GM19193 (cell line): ENCODE results near the gene DLG2.

Experiments used
- POLR2A ChIP-seq: IDR thresholded peaks from 4 replicates; pipeline ENCODE4 v1.6.1; 2011; ENCODE audit not compliant: insufficient read depth, insufficient read length; ENCODE audit errors: extremely low read depth

The DLG2 gene

DNA sequence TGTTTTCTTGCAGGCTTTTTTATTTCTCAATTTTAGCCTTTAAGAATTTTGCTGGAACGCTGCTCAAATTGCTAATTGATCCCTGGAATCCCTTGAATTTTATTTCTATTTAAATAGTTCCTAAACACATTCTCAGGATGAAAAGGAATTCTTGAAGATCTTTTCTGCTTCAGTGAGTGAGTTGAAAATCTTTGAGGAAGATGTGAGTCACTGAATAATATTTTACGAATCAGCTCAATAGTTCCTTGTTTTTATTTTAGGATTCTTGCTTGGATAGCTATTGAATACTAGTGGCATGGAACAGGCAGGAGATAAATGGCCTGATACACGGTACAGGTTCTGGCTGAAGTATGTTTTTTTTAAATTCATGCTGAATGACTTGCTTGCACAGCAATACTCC is 2146.3 kb downstream of the DLG2 start:
- TF ChIP-seq POLR2A, result no peak

- TF ChIP-seq POLR2A, result no peak
Measured at GRCh38 chr11:83480251-83480650, 2146.9 kb downstream of the DLG2 start.

DNA sequence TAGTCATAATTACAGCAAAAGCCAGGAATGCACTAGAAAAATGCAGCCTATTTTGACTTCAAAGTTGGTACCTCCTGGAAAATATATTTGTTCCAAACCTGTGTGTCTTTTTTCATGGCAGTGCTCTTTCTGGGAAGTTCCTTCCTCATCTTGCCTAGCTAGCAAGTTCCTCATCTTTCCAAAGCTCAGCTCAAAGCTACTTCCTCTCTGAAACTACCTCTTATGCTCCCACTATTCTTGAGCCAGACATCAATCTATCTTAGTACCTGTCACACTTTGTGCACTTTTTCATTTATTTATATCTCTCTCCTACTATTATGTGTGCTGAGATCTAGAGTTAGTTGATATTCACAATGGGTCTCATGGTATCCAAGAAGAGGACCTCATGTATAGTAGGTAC is 2149.4 kb downstream of the DLG2 start:
- no peak for TF ChIP-seq POLR2A

GRCh38 chr11:83475760-83476159 is 2151.4 kb downstream of the DLG2 start:
- TF ChIP-seq POLR2A, result no peak

DNA sequence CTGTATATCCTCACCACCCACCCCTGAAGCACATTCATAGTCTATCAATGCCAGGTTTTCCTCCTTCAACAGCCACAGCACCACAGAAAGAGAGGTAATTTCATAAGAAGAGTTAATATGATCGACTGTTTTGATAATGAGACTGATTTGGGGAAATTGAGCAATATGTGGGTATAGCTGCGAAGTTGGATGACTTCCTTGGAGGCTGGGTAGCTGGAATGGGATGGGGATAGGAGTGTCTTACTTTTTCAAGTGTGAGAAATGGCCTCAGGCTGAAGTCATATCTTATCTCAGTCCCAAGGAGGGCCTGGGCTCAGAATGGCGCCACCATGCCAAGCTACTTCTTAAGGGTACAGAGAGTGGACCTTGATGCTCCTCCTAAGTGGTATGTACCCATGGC is 2153.4 kb downstream of the DLG2 start:
- no peak for TF ChIP-seq POLR2A

DNA sequence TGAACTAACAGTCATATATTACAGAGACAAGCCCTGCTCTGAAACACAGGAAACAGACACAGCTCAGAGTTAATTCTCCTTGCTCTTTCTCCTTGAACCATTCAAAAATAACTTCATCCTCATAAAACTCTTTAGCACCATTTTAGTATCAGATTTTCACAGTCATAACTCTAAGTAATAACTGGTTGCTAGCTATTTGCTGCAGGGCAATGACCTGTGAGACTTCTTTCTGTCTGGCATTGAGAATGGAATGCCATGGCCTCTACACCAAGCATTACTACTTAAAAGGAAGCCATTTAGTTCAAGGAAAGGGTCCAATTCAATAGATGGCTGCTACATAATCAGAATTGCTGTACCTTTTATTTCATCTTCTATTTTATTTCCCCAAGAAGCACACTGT is 2154.3 kb downstream of the DLG2 start:
- TF ChIP-seq POLR2A, result no peak

DNA sequence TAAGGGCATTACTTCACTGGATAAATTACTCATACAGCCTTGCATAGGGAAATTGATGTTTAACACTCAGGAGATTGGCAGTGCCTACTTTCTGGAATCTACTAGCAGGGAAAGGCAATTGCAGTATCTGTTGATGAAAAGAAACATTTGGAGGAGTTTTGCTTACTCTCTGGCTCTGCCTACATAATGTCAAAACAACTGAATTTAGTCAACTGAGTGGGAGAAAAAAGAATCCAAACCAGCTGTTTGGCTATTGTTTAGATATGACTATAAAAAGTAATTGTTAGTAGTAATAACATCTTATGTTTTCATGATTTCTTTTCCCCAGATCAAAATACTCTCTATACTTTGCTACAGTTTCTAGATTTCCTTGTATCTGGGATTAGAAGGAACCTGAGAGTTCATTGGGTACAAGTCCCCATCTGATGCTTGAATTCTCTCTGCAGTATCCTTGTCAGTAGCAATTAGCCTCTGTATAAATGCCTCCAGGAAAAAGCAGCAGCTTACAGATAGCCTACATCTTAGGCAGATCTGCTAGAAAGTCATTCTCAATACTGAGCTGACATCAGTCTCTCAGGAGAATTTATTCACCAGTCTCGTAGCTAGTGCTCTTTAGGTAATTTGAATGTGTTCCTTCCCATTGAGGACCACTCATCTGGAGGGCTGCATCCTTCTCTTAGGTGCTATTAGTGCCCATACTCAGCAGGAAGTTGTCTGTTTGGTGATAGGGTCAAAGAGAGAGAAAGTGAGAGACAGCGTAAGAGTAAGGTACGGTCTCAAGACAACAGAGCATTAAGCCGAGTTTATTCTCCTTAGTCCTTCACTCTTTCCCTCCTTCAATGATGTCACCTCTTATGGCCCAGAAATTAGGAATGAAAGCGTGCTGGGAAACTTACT is 2155.1 kb downstream of the DLG2 start:
- TF ChIP-seq POLR2A, result no peak

DNA sequence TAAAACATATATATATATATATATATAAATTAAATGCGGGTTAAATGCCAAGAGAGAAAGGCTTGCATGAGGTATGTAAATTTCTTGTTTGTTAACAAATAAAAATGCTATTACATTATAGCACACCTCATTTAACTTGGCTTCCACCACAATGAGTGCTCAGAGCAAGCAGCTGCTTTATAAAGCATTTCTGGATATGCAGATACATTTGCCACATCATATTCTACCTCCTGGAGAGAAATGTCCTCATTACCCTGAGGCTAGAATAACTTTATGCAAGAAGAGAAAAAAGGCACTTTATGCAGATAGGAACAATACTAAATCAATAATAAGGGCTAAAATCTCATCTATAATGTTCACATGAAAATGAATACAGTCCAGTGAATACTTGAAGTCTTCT is 2159.3 kb downstream of the DLG2 start:
- no peak for TF ChIP-seq POLR2A

DNA sequence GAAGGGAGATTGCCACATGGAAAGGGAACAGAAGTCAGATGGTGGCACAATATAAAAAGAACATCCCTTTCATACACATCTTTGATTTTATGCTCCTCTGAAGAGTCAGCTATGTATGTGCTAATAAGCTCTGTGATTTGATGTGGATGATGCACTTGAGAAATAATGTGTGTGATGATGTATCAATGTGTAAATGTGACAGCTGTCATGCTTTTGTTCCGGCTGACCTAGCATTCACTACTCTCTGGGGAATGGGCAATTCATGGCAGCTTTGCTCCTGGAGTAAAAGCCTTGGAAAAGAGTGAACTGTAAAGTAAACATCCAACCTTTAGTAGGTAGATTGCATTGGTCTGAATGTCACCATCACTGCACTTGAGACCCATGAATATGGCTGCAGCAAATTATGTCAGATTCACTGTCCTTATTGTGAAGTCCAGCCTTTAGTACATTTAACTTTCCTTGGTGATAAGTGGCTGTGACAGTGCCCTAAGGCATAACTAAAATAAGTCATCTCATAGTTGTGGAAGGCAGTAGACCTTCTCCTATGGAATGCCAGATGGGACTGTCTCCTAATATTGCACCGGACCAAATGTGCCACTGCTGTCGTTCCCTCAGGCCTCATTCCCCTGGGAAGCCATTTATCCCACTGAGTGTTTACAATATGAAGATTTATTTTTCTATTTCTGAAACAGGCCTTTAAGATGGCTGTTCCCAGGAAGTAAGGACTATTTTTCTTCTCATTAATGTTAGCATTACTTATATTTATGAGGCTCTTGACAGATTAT is 2162.8 kb downstream of the DLG2 start:
- TF ChIP-seq POLR2A, result no peak

DNA sequence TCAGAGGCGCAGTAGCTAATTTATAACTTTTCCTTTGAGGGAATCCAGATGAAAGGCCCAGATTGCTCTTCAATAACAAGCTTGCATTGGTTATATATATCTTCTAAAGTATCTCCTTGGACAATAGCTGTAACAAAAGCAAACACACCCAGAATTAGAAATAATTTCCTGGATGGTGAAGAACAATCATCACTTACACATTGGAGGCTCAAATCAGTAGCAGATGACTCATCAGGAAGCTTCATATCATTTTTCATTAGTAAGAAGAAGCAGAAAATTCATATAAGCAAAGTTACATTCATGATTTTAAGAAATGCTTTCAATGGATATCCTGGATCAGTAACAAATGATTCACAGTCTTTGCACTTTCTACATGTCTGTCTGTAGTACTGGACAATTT is 2167.3 kb downstream of the DLG2 start:
- no peak for TF ChIP-seq POLR2A

GRCh38 chr11:83456566-83456965 is 2170.6 kb downstream of the DLG2 start:
- no peak for TF ChIP-seq POLR2A

GRCh38 chr11:83456075-83456474 is 2171.1 kb downstream of the DLG2 start:
- no peak for TF ChIP-seq POLR2A

DNA sequence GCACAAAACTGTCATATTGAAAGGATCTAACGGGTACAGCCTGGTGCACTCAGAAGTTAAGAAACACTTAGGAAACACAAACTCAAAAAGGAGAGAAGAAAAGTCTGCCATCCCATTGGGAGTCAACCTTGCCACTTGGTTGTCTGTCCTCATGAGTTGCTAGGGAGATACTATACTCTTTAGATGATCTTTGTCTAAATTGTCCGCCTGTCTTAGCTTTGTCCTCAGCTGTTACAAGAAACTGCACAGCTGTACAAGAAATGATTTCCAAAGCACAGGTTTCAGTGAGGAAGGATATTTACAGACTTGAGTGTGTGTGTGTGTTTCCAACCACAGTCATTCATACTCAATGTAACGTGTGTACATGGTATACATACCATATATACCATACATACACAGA is 2171.8 kb downstream of the DLG2 start:
- TF ChIP-seq POLR2A, result no peak

GRCh38 chr11:83454674-83455073 is 2172.5 kb downstream of the DLG2 start:
- no peak for TF ChIP-seq POLR2A

GRCh38 chr11:83449338-83449913 is 2177.7 kb downstream of the DLG2 start:
- TF ChIP-seq POLR2A, result no peak
